GM18873 (cell line): Measurements from ENCODE around the gene FBXL12.
"Not testable (repeated sequence)": the region's sequence is repeated elsewhere in the genome, so short reads cannot be mapped to it uniquely, and the experiment has no call there.

Experiments
- ATAC-seq: cut with Tn5 transposase; IDR thresholded peaks from one replicate; pipeline ENCODE4 v1.9.1; 2021; ENCODE audit warnings: mild to moderate bottlenecking, moderate library complexity, moderate number of reproducible peaks; ENCODE audit not compliant: unreplicated experiment, low FRiP score

Gene FBXL12

DNA sequence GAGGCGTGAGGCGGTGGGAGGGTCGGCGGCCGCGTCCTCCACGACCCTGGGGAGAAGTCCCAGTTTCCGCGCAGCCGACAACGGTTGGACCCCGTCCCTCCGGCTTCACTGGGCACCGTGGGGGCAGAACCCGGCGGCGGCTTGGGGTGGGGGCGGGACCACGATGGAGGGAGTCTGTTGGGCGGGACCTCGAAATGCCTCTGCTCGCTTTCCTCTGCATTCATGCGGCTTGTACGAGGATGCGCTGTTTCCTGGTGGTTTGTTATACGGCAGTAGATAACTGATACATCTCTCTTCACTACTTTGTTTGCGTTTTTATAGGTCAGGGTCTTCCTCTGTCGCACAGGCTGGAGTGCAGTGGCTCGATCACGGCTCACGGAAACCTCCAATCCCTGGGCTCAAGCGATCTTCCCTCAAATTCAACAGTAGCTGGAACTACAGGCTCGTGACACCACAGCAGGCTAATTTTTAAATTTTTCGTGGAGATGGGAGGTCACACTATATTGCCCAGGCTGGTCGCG lies 25.7 kb downstream of the FBXL12 start:
- no peak for ATAC-seq

DNA sequence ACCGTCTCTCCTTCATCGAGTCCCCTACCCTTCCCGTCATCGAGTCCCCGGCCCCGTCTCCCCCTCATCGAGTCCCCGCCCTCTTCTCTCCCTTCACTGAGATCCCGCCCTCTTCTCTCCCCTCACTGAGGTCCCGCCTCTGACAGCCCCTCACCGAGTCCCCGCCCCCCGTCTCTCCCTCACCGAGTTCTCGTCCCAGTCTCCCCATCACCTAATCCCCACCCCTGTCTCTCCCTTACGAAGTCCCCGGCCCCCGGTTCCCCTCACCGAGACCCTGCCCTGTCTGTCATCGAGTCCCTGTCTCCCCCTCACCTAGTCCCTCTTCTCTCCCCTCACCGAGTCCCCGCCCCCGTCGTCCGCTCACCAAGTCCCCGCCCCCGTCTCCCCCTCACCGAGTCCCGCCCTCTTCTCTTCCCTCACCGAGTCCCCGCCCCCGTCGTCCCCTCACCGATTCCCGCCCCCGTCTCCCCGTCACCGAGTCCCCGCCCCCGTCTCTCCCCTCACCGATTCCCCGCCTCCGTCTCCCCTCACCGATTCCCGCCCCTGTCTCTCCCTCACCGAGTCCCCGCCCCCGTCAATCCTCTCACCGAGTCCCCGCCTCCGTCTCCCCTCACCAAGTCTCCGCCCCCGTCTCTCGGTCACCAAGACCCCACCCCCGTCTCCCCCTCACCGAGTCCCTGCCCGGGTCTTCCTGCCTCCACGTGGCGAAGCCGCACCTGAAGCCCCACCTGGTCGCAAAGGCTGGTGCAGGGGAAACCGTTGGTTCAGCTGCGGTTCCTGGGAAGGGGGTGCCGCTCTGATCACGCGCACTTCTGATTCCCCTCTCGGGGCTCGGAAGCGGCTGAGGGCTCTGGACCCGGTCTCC lies 26.4 kb downstream of the FBXL12 start:
- no peak for ATAC-seq

DNA sequence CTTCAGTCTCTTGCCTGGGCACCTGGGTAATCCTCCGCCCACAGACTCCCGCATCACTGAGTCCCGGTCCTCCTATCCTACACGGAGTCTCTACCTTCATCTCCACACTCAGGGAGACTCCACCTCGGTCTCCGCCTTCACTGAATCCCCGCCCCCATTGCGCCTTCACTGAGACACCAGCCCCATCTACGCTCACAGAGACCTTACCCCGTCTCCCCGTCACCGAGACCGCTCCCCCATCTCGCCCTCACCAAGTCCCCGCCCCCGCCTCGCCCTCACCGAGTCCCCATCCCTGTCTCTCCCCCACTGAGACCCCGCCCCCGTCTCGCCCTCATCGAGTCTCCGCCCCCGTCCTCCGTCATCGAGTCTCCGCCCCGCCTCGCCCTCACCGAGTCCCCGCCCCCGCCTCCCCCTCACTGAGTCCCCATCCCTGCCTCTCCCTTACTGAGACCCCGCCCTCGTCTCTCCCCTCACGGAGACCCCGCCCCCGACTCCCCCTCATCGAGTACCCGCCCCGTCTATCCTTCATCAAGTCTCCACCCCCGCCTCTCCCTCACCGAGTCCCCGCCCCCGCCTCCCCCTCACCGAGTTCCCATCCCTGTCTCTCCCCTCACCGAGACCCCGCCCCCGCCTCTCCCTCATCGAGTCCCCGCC lies 27.2 kb downstream of the FBXL12 start:
- ATAC-seq = no peak

GRCh38 chr19:9791073-9791367 lies 27.9 kb downstream of the FBXL12 start:
- ATAC-seq = not testable (repeated sequence)

DNA sequence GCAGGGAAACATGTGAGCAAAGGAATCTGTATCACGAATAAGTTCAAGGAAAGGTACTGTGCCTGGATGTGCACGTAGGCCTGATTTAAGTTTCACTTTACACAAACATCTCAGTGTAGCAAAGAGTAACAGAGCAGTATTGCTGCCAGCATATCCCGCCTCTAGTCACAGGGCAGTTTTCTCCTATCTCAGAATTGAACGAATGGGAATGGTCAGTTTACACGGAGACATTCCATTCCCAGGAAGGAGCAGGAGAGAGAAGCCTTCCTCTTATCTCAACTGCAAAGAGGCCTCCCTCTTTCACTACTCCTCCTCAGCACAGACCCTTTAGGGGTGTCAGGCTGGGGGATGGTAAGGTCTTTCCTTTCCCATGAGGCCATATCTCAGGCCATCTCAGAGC lies 29.3 kb downstream of the FBXL12 start:
- not testable (repeated sequence) for ATAC-seq

GRCh38 chr19:9789066-9789465 lies 29.8 kb downstream of the FBXL12 start:
- no peak for ATAC-seq

DNA sequence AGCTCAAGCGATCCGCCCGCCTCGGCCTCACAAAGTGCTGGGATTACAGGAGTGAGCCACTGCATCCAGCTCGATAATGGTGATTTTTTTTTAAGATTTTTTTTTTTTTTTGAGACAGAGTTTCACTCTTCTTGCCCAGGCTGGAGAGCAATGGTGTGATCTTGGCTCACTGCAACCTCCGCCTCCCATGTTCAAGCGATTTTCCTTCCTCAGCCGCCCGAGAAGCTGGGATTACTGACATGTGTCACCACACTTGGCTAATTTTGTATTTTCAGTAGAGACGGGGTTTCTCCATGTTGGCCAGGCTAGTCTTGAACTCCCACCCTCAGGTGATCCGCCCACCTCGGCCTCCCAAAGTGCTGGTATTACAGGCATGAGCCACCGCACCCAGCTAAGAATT lies 30.3 kb downstream of the FBXL12 start:
- not testable (repeated sequence) for ATAC-seq

- no peak for ATAC-seq
Observed at GRCh38 chr19:9786819-9787218, 32.1 kb downstream of the FBXL12 start.

- ATAC-seq = no peak
Observed at GRCh38 chr19:9786342-9786741, 32.5 kb downstream of the FBXL12 start.

- peak; percentile 41 for ATAC-seq
Observed at GRCh38 chr19:9785367-9786331, 33.2 kb downstream of the FBXL12 start.

GRCh38 chr19:9784163-9784496 lies 34.7 kb downstream of the FBXL12 start:
- ATAC-seq = not testable (repeated sequence)

- ATAC-seq = no peak
Observed at GRCh38 chr19:9782338-9782737, 36.5 kb downstream of the FBXL12 start.

GRCh38 chr19:9768175-9769112 lies 50.4 kb downstream of the FBXL12 start, which contains the start of gene ZNF846:
Gene ZNF846 (minus strand): TSS chr19:9768738. CDS start chr19:9764950, 3,788 bp downstream.
- peak; percentile 93 for ATAC-seq
